Measurements from ENCODE around the gene SLC7A9. TPM values are rescaled to one million over a fixed set of nuclear protein-coding genes. Genes with fewer than 3 reads are reported as not detected.

Gene SLC7A9
- total RNA-seq, 6 donors from 2014 or later = 0.26 to 1.2 (median 0.44) TPM; not detected in 2

DNA sequence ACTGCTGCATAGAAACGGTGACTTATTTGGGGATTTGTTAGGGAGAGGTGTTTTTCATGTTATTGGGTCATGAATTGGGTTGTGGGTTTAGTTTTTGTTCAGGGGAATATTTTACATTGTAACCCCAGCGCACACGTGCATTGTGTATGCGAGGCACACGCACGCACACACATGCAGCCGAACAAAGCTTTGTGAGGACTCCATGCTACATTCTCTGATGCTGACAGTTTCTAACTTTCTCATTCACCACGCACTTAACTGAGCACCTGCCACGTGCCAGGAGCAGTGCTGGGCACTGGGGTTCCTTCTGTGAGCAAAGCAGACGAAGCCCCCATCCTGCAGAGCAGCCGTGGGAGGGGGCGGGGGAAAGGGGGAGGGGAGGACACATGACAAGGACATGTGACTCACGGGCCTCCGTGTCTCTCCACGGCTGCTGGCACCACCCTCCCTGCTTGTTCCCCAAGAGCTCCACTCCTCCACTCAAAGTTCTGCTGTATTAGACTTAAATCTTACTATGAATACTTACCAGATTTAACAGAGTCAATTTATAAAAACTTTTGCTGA lies 55.6 kb downstream of the SLC7A9 start:
- Histone ChIP-seq H3K27ac (no peak overlapping the region), H3K4me3 (no peak overlapping the region), H3K36me3 (no peaks in the 10 kb centered on the region), H3K4me1 (peaks cover 0 to 2% (median 0%) of the 10 kb centered on the region in 4 donors), H3K27me3 (no peaks in the 10 kb centered on the region), H3K9me3 (no peaks in the 10 kb centered on the region)
- DNase-seq (no peak), ATAC-seq (ENCODE audit: low FRiP score in 2 of 2) (no peak)
- WGBS, 2 donors = 53% methylated on average over 15 of the region's 15 CpGs
- TF ChIP-seq POLR2AphosphoS5 (IDR thresholded peaks at IDR 0.05) (no peak), EP300 (IDR thresholded peaks at IDR 0.05) (no peak), POLR2A (IDR thresholded peaks at IDR 0.05) (no peak)
- TF ChIP-seq, protein P1, sequence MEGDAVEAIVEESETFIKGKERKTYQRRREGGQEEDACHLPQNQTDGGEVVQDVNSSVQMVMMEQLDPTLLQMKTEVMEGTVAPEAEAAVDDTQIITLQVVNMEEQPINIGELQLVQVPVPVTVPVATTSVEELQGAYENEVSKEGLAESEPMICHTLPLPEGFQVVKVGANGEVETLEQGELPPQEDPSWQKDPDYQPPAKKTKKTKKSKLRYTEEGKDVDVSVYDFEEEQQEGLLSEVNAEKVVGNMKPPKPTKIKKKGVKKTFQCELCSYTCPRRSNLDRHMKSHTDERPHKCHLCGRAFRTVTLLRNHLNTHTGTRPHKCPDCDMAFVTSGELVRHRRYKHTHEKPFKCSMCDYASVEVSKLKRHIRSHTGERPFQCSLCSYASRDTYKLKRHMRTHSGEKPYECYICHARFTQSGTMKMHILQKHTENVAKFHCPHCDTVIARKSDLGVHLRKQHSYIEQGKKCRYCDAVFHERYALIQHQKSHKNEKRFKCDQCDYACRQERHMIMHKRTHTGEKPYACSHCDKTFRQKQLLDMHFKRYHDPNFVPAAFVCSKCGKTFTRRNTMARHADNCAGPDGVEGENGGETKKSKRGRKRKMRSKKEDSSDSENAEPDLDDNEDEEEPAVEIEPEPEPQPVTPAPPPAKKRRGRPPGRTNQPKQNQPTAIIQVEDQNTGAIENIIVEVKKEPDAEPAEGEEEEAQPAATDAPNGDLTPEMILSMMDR (IDR thresholded peaks at IDR 0.05) = no peak

DNA sequence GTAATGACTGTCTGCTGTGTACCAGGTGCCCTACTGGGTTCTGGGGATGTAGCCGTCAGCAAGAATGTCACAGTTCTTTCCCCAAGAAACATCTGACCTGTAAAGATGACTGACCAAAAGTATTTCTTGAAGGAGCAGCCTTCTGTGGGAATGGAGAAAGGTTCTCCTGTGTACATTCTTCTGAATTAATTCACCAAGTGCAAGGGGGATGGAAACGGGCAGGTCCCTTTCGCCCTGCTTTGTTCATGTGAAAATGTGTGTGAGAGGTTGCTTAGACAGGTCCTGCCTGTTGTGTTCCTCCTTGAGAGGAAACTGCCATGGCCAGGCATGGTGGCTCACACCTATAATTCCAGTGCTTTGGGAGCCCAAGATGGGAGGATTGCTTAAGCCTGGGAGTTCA lies 57.0 kb downstream of the SLC7A9 start:
- no peak overlapping the region for H3K4me3 ChIP-seq
- no peak overlapping the region for H3K27ac ChIP-seq
- ATAC-seq (ENCODE audit: low FRiP score in 2 of 2) (no peak), DNase-seq (no peak)
- H3K27me3 ChIP-seq = no peaks in the 10 kb centered on the region
- no peaks in the 10 kb centered on the region for H3K9me3 ChIP-seq
- peaks cover 0 to 2% (median 0%) of the 10 kb centered on the region in 4 donors for H3K4me1 ChIP-seq
- TF ChIP-seq, protein P1 (IDR thresholded peaks at IDR 0.05) = no peak
- TF ChIP-seq EP300 (IDR thresholded peaks at IDR 0.05) (no peak), POLR2AphosphoS5 (IDR thresholded peaks at IDR 0.05) (no peak), POLR2A (IDR thresholded peaks at IDR 0.05) (no peak)
- no peaks in the 10 kb centered on the region for H3K36me3 ChIP-seq
- WGBS, 2 donors = 87 to 88% methylated on average over 3 of the region's 3 CpGs

DNA sequence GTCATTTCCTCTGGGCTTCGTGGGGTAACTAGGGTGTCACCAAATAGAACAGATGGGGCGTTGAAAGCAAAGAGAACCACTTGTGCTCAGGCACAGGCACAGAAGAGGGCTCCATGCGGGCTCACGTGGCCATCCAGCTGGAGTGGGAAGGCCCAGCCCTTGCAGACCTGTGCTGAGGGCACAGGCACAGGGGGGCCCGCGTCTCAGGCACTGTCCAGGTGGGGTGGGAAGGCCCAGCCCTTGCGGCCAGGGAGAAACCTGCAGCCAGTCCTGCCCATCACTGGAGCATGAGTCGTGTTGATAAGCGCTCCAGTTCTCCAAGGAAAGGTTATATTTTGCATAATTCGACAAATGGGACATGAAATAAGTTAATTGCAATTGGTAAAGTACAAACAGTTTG lies 57.5 kb downstream of the SLC7A9 start:
- no peak overlapping the region for H3K4me3 ChIP-seq
- WGBS, 2 donors = 85 to 86% methylated on average over 9 to 10 of the region's 10 CpGs
- H3K9me3 ChIP-seq = no peaks in the 10 kb centered on the region
- no peak for DNase-seq
- H3K36me3 ChIP-seq = no peaks in the 10 kb centered on the region
- H3K27ac ChIP-seq = no peak overlapping the region
- no peak for ATAC-seq (ENCODE audit: low FRiP score in 2 of 2)
- H3K4me1 ChIP-seq = peaks cover 0 to 2% (median 0%) of the 10 kb centered on the region in 4 donors
- no peak for TF ChIP-seq POLR2A (IDR thresholded peaks at IDR 0.05)
- H3K27me3 ChIP-seq = no peaks in the 10 kb centered on the region

DNA sequence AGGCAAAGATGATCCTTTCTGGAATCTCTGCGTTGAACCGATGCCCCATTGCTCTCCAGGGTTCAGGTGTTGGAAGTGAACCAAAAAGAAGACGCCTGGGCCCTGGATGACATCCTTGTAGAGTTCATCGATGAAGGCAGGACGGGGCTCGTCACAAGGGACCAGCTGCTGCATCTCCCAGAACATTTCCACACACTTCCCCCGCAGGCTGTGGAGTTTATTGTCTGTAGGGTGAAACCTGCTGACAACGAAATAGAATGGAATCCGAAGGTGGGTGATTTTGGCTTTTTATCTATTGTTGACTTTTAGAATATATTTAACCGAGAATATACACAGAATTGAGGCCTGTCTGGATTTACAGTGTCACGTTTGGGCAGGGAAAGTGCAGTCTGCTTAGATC lies 58.4 kb downstream of the SLC7A9 start:
- Histone ChIP-seq H3K4me3 (no peak overlapping the region), H3K4me1 (peaks cover 0 to 2% (median 0%) of the 10 kb centered on the region in 4 donors), H3K27me3 (no peaks in the 10 kb centered on the region), H3K36me3 (no peaks in the 10 kb centered on the region), H3K9me3 (no peaks in the 10 kb centered on the region), H3K27ac (no peak overlapping the region)
- DNase-seq (no peak), ATAC-seq (ENCODE audit: low FRiP score in 2 of 2) (no peak)
- WGBS, 2 donors = 80 to 86% methylated on average over 11 of the region's 11 CpGs
- TF ChIP-seq POLR2A (IDR thresholded peaks at IDR 0.05) (no peak), EP300 (IDR thresholded peaks at IDR 0.05) (no peak), POLR2AphosphoS5 (IDR thresholded peaks at IDR 0.05) (no peak)
- TF ChIP-seq, protein P1 (IDR thresholded peaks at IDR 0.05) = no peak

DNA sequence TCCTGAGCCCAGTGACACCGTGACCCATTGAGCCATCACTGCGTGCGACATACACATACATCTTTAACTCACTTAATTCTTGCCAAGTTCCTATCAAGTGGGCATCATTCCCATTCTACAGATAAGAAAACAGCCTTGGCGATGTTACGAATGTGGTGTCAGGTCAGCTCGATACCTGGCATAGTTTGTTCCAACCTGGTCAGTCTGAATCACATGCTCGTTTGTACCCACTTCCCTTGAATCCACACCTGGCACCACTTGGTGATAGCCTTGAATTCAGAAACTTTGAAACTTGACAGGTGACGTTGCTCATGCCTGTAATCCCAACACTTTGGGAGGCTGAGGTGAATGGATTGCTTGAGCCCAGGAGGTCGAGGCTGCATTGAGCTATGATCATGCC lies 59.1 kb downstream of the SLC7A9 start:
- Histone ChIP-seq H3K27me3 (no peaks in the 10 kb centered on the region), H3K27ac (no peak overlapping the region), H3K4me1 (peaks cover 0 to 2% (median 0%) of the 10 kb centered on the region in 4 donors), H3K36me3 (no peaks in the 10 kb centered on the region), H3K4me3 (no peak overlapping the region), H3K9me3 (no peaks in the 10 kb centered on the region)
- TF ChIP-seq, protein P1 (IDR thresholded peaks at IDR 0.05) = no peak
- TF ChIP-seq POLR2A (IDR thresholded peaks at IDR 0.05) (no peak), EP300 (IDR thresholded peaks at IDR 0.05) (no peak), POLR2AphosphoS5 (IDR thresholded peaks at IDR 0.05) (no peak)
- no peak for DNase-seq
- 83 to 90% methylated on average over 9 of the region's 9 CpGs for WGBS, 2 donors
- no peak for ATAC-seq (ENCODE audit: low FRiP score in 2 of 2)
